Mesenchymal stem cell (in vitro differentiated cells and primary cell): Measurements from ENCODE around the gene EXOC3.
A peak's percentile ranks its signal among the peaks of the same experiment; 100 is the strongest.

ENCODE experiments used
- DNase-seq: peaks from one replicate; pipeline ENCODE4 v3.0.0-alpha.2; 2013
- H2AFZ ChIP-seq: one replicate; pipeline ENCODE4 v1.6.1; 2013; ENCODE audit warnings: low read depth, mild to moderate bottlenecking, control low read depth, inconsistent platforms, low read length, moderate library complexity
- H2AK5ac ChIP-seq: 2 replicates; pipeline ENCODE4 v1.6.1; 2013; ENCODE audit warnings: low read length, moderate library complexity, mild to moderate bottlenecking, inconsistent platforms; ENCODE audit not compliant: severe bottlenecking
- H2BK120ac ChIP-seq: one replicate; pipeline ENCODE4 v1.6.1; 2013; ENCODE audit warnings: low read depth, mild to moderate bottlenecking, inconsistent platforms, low read length, moderate library complexity
- H2BK12ac ChIP-seq, 2 experiments: one replicate each; pipeline ENCODE4 v1.6.1; 2013; ENCODE audit warnings: inconsistent platforms in 2 of 2, low read length in 2 of 2, mild to moderate bottlenecking in 2 of 2, moderate library complexity in 2 of 2, control low read depth in 1 of 2
- H2BK15ac ChIP-seq: one replicate; pipeline ENCODE4 v1.6.1; 2013; ENCODE audit warnings: mild to moderate bottlenecking, low read depth, inconsistent platforms; ENCODE audit not compliant: poor library complexity, severe bottlenecking
- H2BK5ac ChIP-seq: 2 replicates; pipeline ENCODE4 v1.6.1; 2013; ENCODE audit warnings: low read depth, mild to moderate bottlenecking, low read length, control low read depth, inconsistent platforms; ENCODE audit not compliant: poor library complexity, severe bottlenecking
- H3K14ac ChIP-seq, 2 experiments: one replicate each; pipeline ENCODE4 v1.6.1; 2013; ENCODE audit warnings: inconsistent platforms in 2 of 2, low read length in 2 of 2, control low read depth in 1 of 2, mild to moderate bottlenecking in 1 of 2, moderate library complexity in 1 of 2
- H3K18ac ChIP-seq, 2 experiments: one replicate each; pipeline ENCODE4 v1.6.1; 2013; ENCODE audit warnings: inconsistent platforms in 2 of 2, low read length in 2 of 2, control low read depth in 1 of 2, low read depth in 1 of 2, mild to moderate bottlenecking in 1 of 2
- H3K23ac ChIP-seq, 2 experiments: one replicate each; pipeline ENCODE4 v1.6.1; 2013; ENCODE audit warnings: inconsistent platforms in 2 of 2, low read length in 2 of 2, mild to moderate bottlenecking in 2 of 2, moderate library complexity in 2 of 2, control low read depth in 1 of 2
- H3K27ac ChIP-seq: 2 replicates; pipeline ENCODE4 v1.5.1; 2013; ENCODE audit warnings: mild to moderate bottlenecking, moderate library complexity, low read length, control low read depth, inconsistent platforms; ENCODE audit not compliant: poor library complexity, severe bottlenecking
- H3K27me3 ChIP-seq, 2 experiments: 2 replicates each; pipeline versions ENCODE4 v1.6.1 to v1.7.0; 2013; ENCODE audit warnings: low read length in 2 of 2, mild to moderate bottlenecking in 2 of 2, moderate library complexity in 2 of 2, control low read depth in 1 of 2, inconsistent platforms in 1 of 2; ENCODE audit not compliant: control insufficient read depth in 1 of 2, insufficient read depth in 1 of 2
- H3K36me3 ChIP-seq, 2 experiments: 2 replicates each; pipeline versions ENCODE4 v1.6.1 to v1.7.0; 2013; ENCODE audit warnings: low read length in 2 of 2, control low read depth in 1 of 2, inconsistent platforms in 1 of 2, low read depth in 1 of 2, mild to moderate bottlenecking in 1 of 2; ENCODE audit not compliant: insufficient read depth in 2 of 2, control insufficient read depth in 1 of 2
- H3K4ac ChIP-seq, 2 experiments: one replicate each; pipeline ENCODE4 v1.6.1; 2013; ENCODE audit warnings: inconsistent platforms in 2 of 2, low read length in 2 of 2, mild to moderate bottlenecking in 2 of 2, moderate library complexity in 2 of 2, control low read depth in 1 of 2, low read depth in 1 of 2
- H3K4me1 ChIP-seq: 2 replicates; pipeline ENCODE4 v1.6.1; 2013; ENCODE audit warnings: low read depth, low read length, control low read depth; ENCODE audit not compliant: control insufficient read depth, insufficient read depth
- H3K4me2 ChIP-seq: 2 replicates; pipeline ENCODE4 v1.6.1; 2013; ENCODE audit warnings: low read length, mild to moderate bottlenecking, inconsistent platforms; ENCODE audit not compliant: poor library complexity, severe bottlenecking
- H3K4me3 ChIP-seq, 2 experiments: 2 replicates each; pipeline versions ENCODE4 v1.5.1 to v1.7.0; 2013; ENCODE audit warnings: low read length in 2 of 2, mild to moderate bottlenecking in 2 of 2, control low read depth in 1 of 2, low read depth in 1 of 2; ENCODE audit not compliant: insufficient read depth in 1 of 2
- H3K79me1 ChIP-seq: replicated peaks from 2 replicates; pipeline ENCODE4 v1.6.1; 2013; ENCODE audit warnings: mild to moderate bottlenecking, control low read depth, low read length, inconsistent platforms; ENCODE audit not compliant: poor library complexity, severe bottlenecking
- H3K9ac ChIP-seq: 2 replicates; pipeline ENCODE4 v1.7.0; 2013; ENCODE audit warnings: mild to moderate bottlenecking, low read length, moderate library complexity
- H3K9me3 ChIP-seq: 2 replicates; pipeline ENCODE4 v1.7.0; 2013; ENCODE audit warnings: mild to moderate bottlenecking, low read length; ENCODE audit not compliant: control insufficient read depth
- H4K8ac ChIP-seq: one replicate; pipeline ENCODE4 v1.6.1; 2013; ENCODE audit warnings: inconsistent platforms, mild to moderate bottlenecking, low read length, moderate library complexity
- H4K91ac ChIP-seq: one replicate; pipeline ENCODE4 v1.6.1; 2013; ENCODE audit warnings: mild to moderate bottlenecking, low read length, inconsistent platforms
- WGBS: methylation state at CpG from one replicate; pipeline ENCODE4 v1.1.7; 2013; ENCODE audit warnings: mixed read lengths; 5-methylcytosine and 5-hydroxymethylcytosine counted together

Gene EXOC3

DNA sequence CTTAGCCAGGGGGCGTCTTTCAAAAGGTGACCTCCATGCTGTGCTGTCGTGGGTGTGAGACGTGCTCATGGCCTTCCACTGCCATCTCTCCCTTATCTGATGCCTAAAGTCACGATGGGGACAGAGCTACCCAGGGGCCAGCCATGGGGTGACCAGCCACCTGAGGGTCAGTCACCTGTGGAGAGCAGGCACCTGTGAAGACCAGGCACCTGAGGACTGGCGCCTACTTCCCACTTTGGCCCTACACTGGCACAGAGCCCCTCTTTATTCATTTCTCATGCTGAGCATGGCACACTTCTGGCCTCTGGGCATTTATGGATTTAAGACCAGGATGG is 6.4 kb upstream of the EXOC3 start:
- Histone ChIP-seq H3K27me3 (no peaks in the 10 kb centered on the region), H2AFZ (no peak overlapping the region), H3K36me3 (peaks cover 12 to 22% of the 10 kb centered on the region in 2 experiments), H3K4me1 (peaks cover 10% of the 10 kb centered on the region), H2AK5ac (no peak overlapping the region), H3K27ac (no peak overlapping the region), H2BK5ac (no peak overlapping the region), H3K23ac (no peak overlapping the region), H3K4ac (no peak overlapping the region), H2BK12ac (no peak overlapping the region), H2BK120ac (no peak overlapping the region), H4K91ac (no peak overlapping the region), H3K4me3 (no peak overlapping the region), H2BK15ac (no peak overlapping the region), H3K14ac (no peak overlapping the region), H3K9me3 (no peaks in the 10 kb centered on the region), H3K79me1 (no peaks in the 10 kb centered on the region), H3K4me2 (no peak overlapping the region), H4K8ac (no peak overlapping the region), H3K18ac (no peak overlapping the region), H3K9ac (no peak overlapping the region)
- WGBS, result 75% methylated on average over 5 of the region's 5 CpGs
- no peak for DNase-seq

DNA sequence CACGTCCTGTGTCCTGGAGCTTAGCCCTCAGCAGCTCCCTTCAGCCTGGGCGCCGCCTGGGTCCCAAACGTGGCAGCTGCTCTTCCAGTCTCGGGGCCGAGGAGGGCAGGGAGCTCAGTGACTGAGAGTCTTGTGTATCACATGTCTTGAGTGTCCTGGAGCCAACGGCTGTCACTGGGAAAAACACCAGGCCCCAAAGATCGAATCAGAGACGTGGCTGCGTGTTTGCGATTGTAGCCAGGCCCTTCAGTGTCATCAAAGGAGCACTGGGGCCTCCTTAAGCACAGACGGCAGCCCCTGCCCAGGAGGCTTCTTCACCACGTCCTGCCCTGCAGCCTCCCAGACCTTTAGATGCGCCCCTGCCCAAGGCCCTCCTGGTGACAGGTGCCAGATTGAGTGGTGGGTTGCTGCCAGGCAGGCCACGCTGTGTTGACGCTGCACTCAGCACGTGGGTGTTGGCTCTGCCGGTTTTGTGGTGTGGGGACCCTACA is 5.7 kb upstream of the EXOC3 start:
- peak overlapping the region in 1 of 2 experiments; percentile 90 for H3K14ac ChIP-seq
- H3K23ac ChIP-seq, result peak overlapping the region in 1 of 2 experiments; percentile 76
- H3K79me1 ChIP-seq, result peaks cover 4% of the 10 kb centered on the region
- peaks cover 12% of the 10 kb centered on the region for H3K4me1 ChIP-seq
- 63% methylated on average over 17 of the region's 18 CpGs for WGBS
- no peak overlapping the region for H3K27ac ChIP-seq
- peak overlapping the region in 1 of 2 experiments; percentile 76 for H2BK12ac ChIP-seq
- peak overlapping the region; percentile 15 for H4K91ac ChIP-seq
- H3K4me2 ChIP-seq, result no peak overlapping the region
- peak; percentile 49 for DNase-seq
- H3K36me3 ChIP-seq, result peaks cover 12 to 19% of the 10 kb centered on the region in 2 experiments
- H4K8ac ChIP-seq, result no peak overlapping the region
- no peak overlapping the region for H3K4ac ChIP-seq
- no peak overlapping the region for H2AFZ ChIP-seq
- no peak overlapping the region for H2BK120ac ChIP-seq
- H2BK5ac ChIP-seq, result no peak overlapping the region
- peak overlapping the region in 1 of 2 experiments; percentile 69 for H3K18ac ChIP-seq
- H3K27me3 ChIP-seq, result no peaks in the 10 kb centered on the region
- no peak overlapping the region for H2AK5ac ChIP-seq
- no peaks in the 10 kb centered on the region for H3K9me3 ChIP-seq
- H3K4me3 ChIP-seq, result peak overlapping the region in 1 of 2 experiments; percentile 23
- H2BK15ac ChIP-seq, result no peak overlapping the region
- no peak overlapping the region for H3K9ac ChIP-seq

DNA sequence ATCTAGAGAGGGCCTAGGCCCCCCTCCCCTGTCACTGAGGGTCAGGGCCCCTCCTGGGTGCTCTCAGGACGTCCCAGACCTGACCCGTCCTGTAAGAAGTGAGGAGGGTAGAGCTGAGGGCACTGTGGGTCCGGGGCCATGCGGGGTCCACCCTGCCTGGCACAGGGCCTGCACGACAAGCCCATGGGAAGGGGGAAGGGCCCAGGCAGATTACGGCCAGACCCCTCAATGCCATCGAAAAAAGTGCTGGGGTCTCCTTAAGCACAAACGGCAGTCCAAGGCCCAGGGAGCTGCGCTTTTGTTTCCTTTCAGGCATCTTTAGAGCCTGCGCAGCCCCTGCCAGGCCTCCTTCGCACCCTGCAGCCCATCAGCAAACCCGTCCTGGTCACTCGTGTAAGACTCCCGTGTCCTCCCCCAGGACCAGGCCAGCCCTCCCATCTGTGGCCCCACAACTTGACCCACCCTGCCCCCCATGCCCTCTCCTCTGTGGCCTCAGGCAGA is 4.4 kb upstream of the EXOC3 start:
- H3K27me3 ChIP-seq, result no peaks in the 10 kb centered on the region
- H3K4me2 ChIP-seq, result no peak overlapping the region
- 78% methylated on average over 14 of the region's 14 CpGs for WGBS
- H2BK15ac ChIP-seq, result no peak overlapping the region
- H3K4ac ChIP-seq, result no peak overlapping the region
- H3K4me3 ChIP-seq, result no peak overlapping the region
- no peak overlapping the region for H2BK120ac ChIP-seq
- no peak overlapping the region for H3K18ac ChIP-seq
- peaks cover 10 to 12% of the 10 kb centered on the region in 2 experiments for H3K36me3 ChIP-seq
- H2BK5ac ChIP-seq, result no peak overlapping the region
- no peaks in the 10 kb centered on the region for H3K9me3 ChIP-seq
- H2AK5ac ChIP-seq, result no peak overlapping the region
- H4K91ac ChIP-seq, result no peak overlapping the region
- no peak overlapping the region for H2AFZ ChIP-seq
- no peak overlapping the region for H3K9ac ChIP-seq
- H3K14ac ChIP-seq, result no peak overlapping the region
- H3K79me1 ChIP-seq, result peaks cover 12% of the 10 kb centered on the region
- H3K27ac ChIP-seq, result no peak overlapping the region
- DNase-seq, result no peak
- peaks cover 16% of the 10 kb centered on the region for H3K4me1 ChIP-seq
- no peak overlapping the region for H2BK12ac ChIP-seq
- no peak overlapping the region for H3K23ac ChIP-seq
- no peak overlapping the region for H4K8ac ChIP-seq

DNA sequence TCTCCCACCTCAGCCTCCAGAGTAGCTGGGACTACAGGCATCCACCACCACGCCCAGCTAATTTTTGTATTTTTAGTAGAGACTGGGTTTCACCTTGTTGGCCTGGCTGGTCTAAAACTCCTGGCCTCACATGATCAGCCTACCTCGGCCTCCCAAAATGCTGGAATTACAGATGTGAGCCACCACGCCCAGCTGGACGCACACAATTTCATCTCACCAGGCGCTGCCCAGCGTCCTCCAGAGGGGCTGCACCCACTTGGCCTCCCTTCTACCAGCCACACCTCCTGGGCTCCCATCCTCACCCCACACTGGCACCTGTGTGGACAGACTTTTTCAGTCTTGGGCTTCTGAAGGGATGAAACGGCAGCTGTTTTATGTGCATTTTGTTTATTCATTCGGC is 3.8 kb upstream of the EXOC3 start:
- no peak overlapping the region for H2BK5ac ChIP-seq
- H4K8ac ChIP-seq, result no peak overlapping the region
- H3K14ac ChIP-seq, result no peak overlapping the region
- H3K36me3 ChIP-seq, result peaks cover 6 to 12% of the 10 kb centered on the region in 2 experiments
- H3K4me3 ChIP-seq, result no peak overlapping the region
- peaks cover 19% of the 10 kb centered on the region for H3K4me1 ChIP-seq
- H4K91ac ChIP-seq, result no peak overlapping the region
- no peak overlapping the region for H3K18ac ChIP-seq
- H2AFZ ChIP-seq, result no peak overlapping the region
- H2BK15ac ChIP-seq, result no peak overlapping the region
- H3K4ac ChIP-seq, result no peak overlapping the region
- H3K27me3 ChIP-seq, result no peaks in the 10 kb centered on the region
- WGBS, result 94% methylated on average over 8 of the region's 8 CpGs
- H2BK120ac ChIP-seq, result no peak overlapping the region
- DNase-seq, result no peak
- H2AK5ac ChIP-seq, result no peak overlapping the region
- H3K79me1 ChIP-seq, result peaks cover 17% of the 10 kb centered on the region
- no peak overlapping the region for H3K4me2 ChIP-seq
- no peak overlapping the region for H3K9ac ChIP-seq
- H3K23ac ChIP-seq, result no peak overlapping the region
- H3K9me3 ChIP-seq, result no peaks in the 10 kb centered on the region
- no peak overlapping the region for H3K27ac ChIP-seq
- no peak overlapping the region for H2BK12ac ChIP-seq
